GM12878 (cell line): ENCODE measurements around the gene MMP1.

Source experiments
- BRCA1 ChIP-seq: IDR thresholded peaks from 2 replicates; pipeline ENCODE4 v1.6.1; 2011; ENCODE audit warnings: low read depth, low read length, improper control_type of control experiment
- E2F4 ChIP-seq: IDR thresholded peaks from 2 replicates; pipeline ENCODE4 v1.6.1; 2012; ENCODE audit warnings: low read depth, low read length, improper control_type of control experiment
- JUND ChIP-seq: IDR thresholded peaks from 2 replicates; pipeline ENCODE4 v1.6.1; 2012; ENCODE audit warnings: low read depth, mild to moderate bottlenecking, low read length, improper control_type of control experiment, moderate library complexity
- MXI1 ChIP-seq: fragments of 150-350 bp; IDR thresholded peaks from 2 replicates; pipeline ENCODE4 v1.6.1; 2011; ENCODE audit warnings: low read depth, mild to moderate bottlenecking, inconsistent platforms, low read length, improper control_type of control experiment
- NR2C2 ChIP-seq: IDR thresholded peaks from 2 replicates; pipeline ENCODE4 v1.6.1; 2011; ENCODE audit warnings: borderline replicate concordance, low read depth; ENCODE audit not compliant: control insufficient read depth, insufficient read length
- POLR2AphosphoS2 ChIP-seq: IDR thresholded peaks from 2 replicates; pipeline ENCODE4 v1.6.1; 2011; ENCODE audit warnings: low read depth, mild to moderate bottlenecking, low read length, improper control_type of control experiment, moderate library complexity
- POLR2AphosphoS5 ChIP-seq: IDR thresholded peaks from 2 replicates; pipeline ENCODE4 v1.6.1; 2011; ENCODE audit warnings: mild to moderate bottlenecking, low read length, inconsistent platforms
- RFX5 ChIP-seq: IDR thresholded peaks from 2 replicates; pipeline ENCODE4 v1.6.1; 2011; ENCODE audit warnings: low read depth, low read length, improper control_type of control experiment
- SRF ChIP-seq, 2 experiments: IDR thresholded peaks; 2 replicates each; pipeline ENCODE4 v1.6.1; 2011; ENCODE audit warnings: low read depth in 2 of 2, low read length in 2 of 2, mild to moderate bottlenecking in 1 of 2, moderate library complexity in 1 of 2
- TF ChIP-seq, protein P1 (sequence below): fragments of 150-350 bp; IDR thresholded peaks from 2 replicates; pipeline ENCODE4 v1.6.1; 2014; ENCODE audit warnings: mild to moderate bottlenecking, low read depth, low read length
- TF ChIP-seq, protein P2 (sequence below), 3 experiments: IDR thresholded peaks in 2 of 3; conservative IDR thresholded peaks in 1 of 3; 2 replicates each; pipeline ENCODE4 v1.5.1; 2011; ENCODE audit warnings: low read depth in 3 of 3, low read length in 3 of 3, mild to moderate bottlenecking in 3 of 3, control low read depth in 2 of 3, moderate library complexity in 2 of 3, inconsistent platforms in 1 of 3, mixed read lengths in 1 of 3; ENCODE audit not compliant: control insufficient read depth in 2 of 3, insufficient read depth in 1 of 3; ENCODE audit errors: extremely low read depth in 1 of 3

GRCh38 chr11:102842930-102843329 lies 45.0 kb upstream of the MMP1 start:
- TF ChIP-seq, protein P1, sequence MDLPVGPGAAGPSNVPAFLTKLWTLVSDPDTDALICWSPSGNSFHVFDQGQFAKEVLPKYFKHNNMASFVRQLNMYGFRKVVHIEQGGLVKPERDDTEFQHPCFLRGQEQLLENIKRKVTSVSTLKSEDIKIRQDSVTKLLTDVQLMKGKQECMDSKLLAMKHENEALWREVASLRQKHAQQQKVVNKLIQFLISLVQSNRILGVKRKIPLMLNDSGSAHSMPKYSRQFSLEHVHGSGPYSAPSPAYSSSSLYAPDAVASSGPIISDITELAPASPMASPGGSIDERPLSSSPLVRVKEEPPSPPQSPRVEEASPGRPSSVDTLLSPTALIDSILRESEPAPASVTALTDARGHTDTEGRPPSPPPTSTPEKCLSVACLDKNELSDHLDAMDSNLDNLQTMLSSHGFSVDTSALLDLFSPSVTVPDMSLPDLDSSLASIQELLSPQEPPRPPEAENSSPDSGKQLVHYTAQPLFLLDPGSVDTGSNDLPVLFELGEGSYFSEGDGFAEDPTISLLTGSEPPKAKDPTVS = no peak
- no peak for TF ChIP-seq NR2C2
- no peak for TF ChIP-seq RFX5
- TF ChIP-seq, protein P2, sequence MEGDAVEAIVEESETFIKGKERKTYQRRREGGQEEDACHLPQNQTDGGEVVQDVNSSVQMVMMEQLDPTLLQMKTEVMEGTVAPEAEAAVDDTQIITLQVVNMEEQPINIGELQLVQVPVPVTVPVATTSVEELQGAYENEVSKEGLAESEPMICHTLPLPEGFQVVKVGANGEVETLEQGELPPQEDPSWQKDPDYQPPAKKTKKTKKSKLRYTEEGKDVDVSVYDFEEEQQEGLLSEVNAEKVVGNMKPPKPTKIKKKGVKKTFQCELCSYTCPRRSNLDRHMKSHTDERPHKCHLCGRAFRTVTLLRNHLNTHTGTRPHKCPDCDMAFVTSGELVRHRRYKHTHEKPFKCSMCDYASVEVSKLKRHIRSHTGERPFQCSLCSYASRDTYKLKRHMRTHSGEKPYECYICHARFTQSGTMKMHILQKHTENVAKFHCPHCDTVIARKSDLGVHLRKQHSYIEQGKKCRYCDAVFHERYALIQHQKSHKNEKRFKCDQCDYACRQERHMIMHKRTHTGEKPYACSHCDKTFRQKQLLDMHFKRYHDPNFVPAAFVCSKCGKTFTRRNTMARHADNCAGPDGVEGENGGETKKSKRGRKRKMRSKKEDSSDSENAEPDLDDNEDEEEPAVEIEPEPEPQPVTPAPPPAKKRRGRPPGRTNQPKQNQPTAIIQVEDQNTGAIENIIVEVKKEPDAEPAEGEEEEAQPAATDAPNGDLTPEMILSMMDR (IDR thresholded peaks at IDR 0.05 in 2 of 3, conservative IDR thresholded peaks at IDR 0.05 in 1 of 3; ENCODE audit: control insufficient read depth in 2 of 3, extremely low read depth in 1 of 3, insufficient read depth in 1 of 3, low read depth in 3 of 3, low read length in 3 of 3) = no peak
- TF ChIP-seq POLR2AphosphoS5 = no peak
- TF ChIP-seq SRF (IDR thresholded peaks at IDR 0.05; ENCODE audit: low read depth in 2 of 2, low read length in 2 of 2) = no peak
- TF ChIP-seq JUND = no peak
- no peak for TF ChIP-seq MXI1
- no peak for TF ChIP-seq E2F4
- TF ChIP-seq POLR2AphosphoS2 = no peak
- no peak for TF ChIP-seq BRCA1
